HepG2 (cell line): ENCODE measurements around the gene HMGCS2. TPM values are rescaled to one million over a fixed set of nuclear protein-coding genes. Genes with fewer than 3 reads are reported as not detected.

Source experiments
- ATAC-seq: fragments of 200-7000 bp; cut with Tn5 transposase; 3 replicates; pipeline ENCODE4 v1.9.1; 2020; ENCODE audit warnings: mild to moderate bottlenecking, moderate library complexity
- BruUV-seq: library from RNA; stranded (reverse); fragments of 400-500 nt; replicated peaks from 2 replicates; lab custom pipeline; 2021; lab: Mats Ljungman, UMichigan
- CTCF ChIA-PET: fragments of 300-600 bp; formaldehyde crosslinking; extraction: SDS; loops from one replicate; lab custom pipeline; 2021; ENCODE audit warnings: low total read pairs, inconsistent platforms, low intra/inter-chr PET ratio; lab: Yijun Ruan, JAX
- POLR2A ChIA-PET: fragments of 350-600 bp; sonication (Branson Sonifier 250); formaldehyde crosslinking; loops from one replicate; lab custom pipeline; 2020; ENCODE audit warnings: antibody characterized with exemption, inconsistent platforms; lab: Yijun Ruan, JAX
- DNase-seq: peaks from one replicate; pipeline ENCODE4 v3.0.0-alpha.2; 2015; ENCODE audit warnings: low spot score
- FAIRE-seq: peaks from 3 replicates; lab custom pipeline; 2011; peaks lifted over from hg19 to GRCh38; lab: Jason Lieb, UNC
- H2AFZ ChIP-seq: one replicate; pipeline ENCODE4 v1.6.1; 2011; ENCODE audit warnings: low read length, inconsistent platforms
- H3K27ac ChIP-seq: fragments of 300-600 bp; 3 replicates; pipeline ENCODE4 v1.8.0; 2011; ENCODE audit warnings: mixed run types, mild to moderate bottlenecking, mixed read lengths, low read length, inconsistent platforms; ENCODE audit not compliant: insufficient read depth; ENCODE audit errors: extremely low read length
- H3K27me3 ChIP-seq, 2 experiments: fragments of 200-600 bp in 1 of 2; 2 replicates in 1 of 2; 3 replicates in 1 of 2; pipeline versions ENCODE4 v1.6.0 to v1.8.0; 2011; ENCODE audit warnings: low read length in 2 of 2, mild to moderate bottlenecking in 2 of 2, moderate library complexity in 2 of 2, inconsistent platforms in 1 of 2; ENCODE audit not compliant: insufficient read depth in 2 of 2, control insufficient read depth in 1 of 2
- H3K36me3 ChIP-seq, 2 experiments: fragments of 200-600 bp in 1 of 2; replicated peaks in 1 of 2; 2 replicates in 1 of 2; 3 replicates in 1 of 2; pipeline versions ENCODE4 v1.5.1 to v1.8.0; 2011; ENCODE audit warnings: low read length in 2 of 2, inconsistent platforms in 1 of 2; ENCODE audit not compliant: insufficient read depth in 2 of 2, control insufficient read depth in 1 of 2
- H3K4me1 ChIP-seq: 2 replicates; pipeline ENCODE4 v1.5.1; 2012; ENCODE audit warnings: low read length, inconsistent platforms; ENCODE audit not compliant: insufficient read depth
- H3K4me2 ChIP-seq: 2 replicates; pipeline ENCODE4 v1.6.0; 2011; ENCODE audit warnings: low read depth, low read length, inconsistent platforms
- H3K4me3 ChIP-seq, 3 experiments: fragments of 200-600 bp in 1 of 3; sonication (generic), shearing (Covaris generic) in 1 of 3; replicated peaks in 1 of 3; 2 replicates each; pipeline ENCODE4 v1.5.1; 2011 to 2016; ENCODE audit warnings: low read length in 3 of 3, inconsistent platforms in 2 of 3, low read depth in 2 of 3, mild to moderate bottlenecking in 2 of 3, control low read depth in 1 of 3, mixed read lengths in 1 of 3; ENCODE audit not compliant: insufficient read depth in 1 of 3
- H3K79me2 ChIP-seq: one replicate; pipeline ENCODE4 v1.6.1; 2011; ENCODE audit warnings: low read length, inconsistent platforms; ENCODE audit not compliant: insufficient read depth
- H3K9ac ChIP-seq: 2 replicates; pipeline ENCODE4 v1.6.0; 2011; ENCODE audit warnings: mild to moderate bottlenecking, low read depth, low read length, inconsistent platforms; ENCODE audit not compliant: insufficient read depth
- H3K9me3 ChIP-seq: 2 replicates; pipeline ENCODE4 v1.5.1; 2012; ENCODE audit warnings: mild to moderate bottlenecking, low read length
- H4K20me1 ChIP-seq: 2 replicates; pipeline ENCODE4 v1.6.0; 2011; ENCODE audit warnings: inconsistent platforms, mild to moderate bottlenecking, low read length, moderate library complexity; ENCODE audit not compliant: insufficient read depth
- ATF5 ChIP-seq: sonication (generic); formaldehyde crosslinking; IDR thresholded peaks from 2 replicates; pipeline ENCODE4 v1.4.0; 2020; ENCODE audit warnings: mild to moderate bottlenecking, low read depth, missing genetic modification reagents
- ELF3 ChIP-seq: IDR thresholded peaks from 2 replicates; pipeline ENCODE4 v1.6.1; 2016; ENCODE audit warnings: missing genetic modification reagents, missing compliant biosample characterization
- HHEX ChIP-seq: IDR thresholded peaks from 2 replicates; pipeline ENCODE4 v1.6.1; 2016; ENCODE audit warnings: control low read depth
- KLF13 ChIP-seq: sonication (generic); formaldehyde crosslinking; IDR thresholded peaks from 2 replicates; pipeline ENCODE4 v1.4.0; 2020; ENCODE audit warnings: mild to moderate bottlenecking, missing genetic modification reagents
- MTA1 ChIP-seq: sonication (generic); formaldehyde crosslinking; IDR thresholded peaks from 2 replicates; pipeline ENCODE4 v1.4.0; 2020; ENCODE audit warnings: missing genetic modification reagents, mild to moderate bottlenecking, borderline replicate concordance
- MXD4 ChIP-seq: IDR thresholded peaks from 2 replicates; pipeline ENCODE4 v1.6.1; 2016; ENCODE audit warnings: mild to moderate bottlenecking, missing biosample characterization, missing genetic modification reagents
- MXI1 ChIP-seq: IDR thresholded peaks from 3 replicates; pipeline ENCODE4 v1.6.1; 2012; ENCODE audit warnings: low read depth, low read length, inconsistent platforms, borderline replicate concordance
- NONO ChIP-seq, 2 experiments: fragments of 450-650 bp in 1 of 2; sonication (generic) in 1 of 2; formaldehyde crosslinking in 1 of 2; IDR thresholded peaks in 1 of 2; conservative IDR thresholded peaks in 1 of 2; 2 replicates each; pipeline versions ENCODE4 v1.6.1 to v1.8.0; 2017 to 2022; ENCODE audit warnings: mild to moderate bottlenecking in 1 of 2, missing genetic modification reagents in 1 of 2, moderate library complexity in 1 of 2
- NR2F6 ChIP-seq, 2 experiments: IDR thresholded peaks; 2 replicates each; pipeline ENCODE4 v1.6.1; 2016; ENCODE audit warnings: antibody characterized with exemption in 1 of 2, mild to moderate bottlenecking in 1 of 2
- SP4 ChIP-seq: sonication (generic); formaldehyde crosslinking; IDR thresholded peaks from 2 replicates; pipeline ENCODE4 v1.8.1; 2023; ENCODE audit warnings: mild to moderate bottlenecking, missing genetic modification reagents
- TBX2 ChIP-seq: sonication (generic); formaldehyde crosslinking; IDR thresholded peaks from 2 replicates; pipeline ENCODE4 v1.5.0; 2020; ENCODE audit warnings: missing genetic modification reagents, mild to moderate bottlenecking, borderline replicate concordance
- TBX3 ChIP-seq: fragments of 450-650 bp; IDR thresholded peaks from 2 replicates; pipeline ENCODE4 v1.6.1; 2017; ENCODE audit warnings: antibody characterized with exemption, mild to moderate bottlenecking, inconsistent platforms, borderline replicate concordance
- ZNF20 ChIP-seq: sonication (generic); formaldehyde crosslinking; IDR thresholded peaks from 2 replicates; pipeline ENCODE4 v1.4.0; 2020; ENCODE audit warnings: mild to moderate bottlenecking, moderate library complexity, missing genetic modification reagents
- ZNF3 ChIP-seq: IDR thresholded peaks from 2 replicates; pipeline ENCODE4 v1.7.0; 2017; ENCODE audit warnings: inconsistent platforms
- ZNF333 ChIP-seq: sonication (generic); formaldehyde crosslinking; IDR thresholded peaks from 2 replicates; pipeline ENCODE4 v1.4.0; 2020; ENCODE audit warnings: mild to moderate bottlenecking, missing genetic modification reagents, borderline replicate concordance
- ZNF350 ChIP-seq: sonication (generic); formaldehyde crosslinking; IDR thresholded peaks from 2 replicates; pipeline ENCODE4 v1.4.0; 2020; ENCODE audit warnings: mild to moderate bottlenecking, low read depth, missing genetic modification reagents, borderline replicate concordance
- ZNF710 ChIP-seq: sonication (generic); formaldehyde crosslinking; IDR thresholded peaks from 2 replicates; pipeline ENCODE4 v1.5.0; 2020; ENCODE audit warnings: mild to moderate bottlenecking, missing genetic modification reagents, borderline replicate concordance
- ZNF761 ChIP-seq: sonication (generic); formaldehyde crosslinking; conservative IDR thresholded peaks from 2 replicates; pipeline ENCODE4 v1.4.0; 2020; ENCODE audit warnings: mild to moderate bottlenecking, missing genetic modification reagents
- ZNF776 ChIP-seq: sonication (generic); formaldehyde crosslinking; IDR thresholded peaks from 2 replicates; pipeline ENCODE4 v1.4.0; 2020; ENCODE audit warnings: mild to moderate bottlenecking, missing genetic modification reagents
- ZNF839 ChIP-seq: sonication (generic); formaldehyde crosslinking; IDR thresholded peaks from 2 replicates; pipeline ENCODE4 v1.4.0; 2020; ENCODE audit warnings: missing genetic modification reagents, mild to moderate bottlenecking, borderline replicate concordance
- ZZZ3 ChIP-seq: sonication (generic); formaldehyde crosslinking; IDR thresholded peaks from 2 replicates; pipeline ENCODE4 v1.4.0; 2020; ENCODE audit warnings: missing genetic modification reagents, mild to moderate bottlenecking, borderline replicate concordance
- WGBS: methylation state at CpG from one replicate; pipeline ENCODE4 v1.1.6; 2017; ENCODE audit warnings: low lambda C conversion rate; 5-methylcytosine and 5-hydroxymethylcytosine counted together
- in situ Hi-C: cut with HindIII; loops from 2 replicates; pipeline ENCODE4 v1.10.0; 2017; ENCODE audit warnings: low pct_unique_long_range_greater_than_20kb; ENCODE audit not compliant: extremely low pct_ligation_motif_present
- intact Hi-C: fragments of 100-400 bp; cut with micrococcal nuclease; formaldehyde crosslinking; loops from one replicate; pipeline ENCODE4 v1.10.0; 2022; ENCODE audit not compliant: unreplicated experiment
- polyA plus RNA-seq, 8 experiments: library from polyadenylated mRNA; depleted of rRNA in 3 of 8; stranded (reverse) in 7 of 8; unstranded in 1 of 8; fragments of >200 nt; fragmentation: Illumina TruSeq in 4 of 8; extraction: Trizol in 4 of 8; gene quantifications; 2 replicates each; pipeline versions ENCODE4 v1.2.1 to v1.2.3, GENCODE V29; 2011 to 2016; ENCODE audit warnings: low read depth in 4 of 8, missing spikeins in 1 of 8, mixed read lengths in 1 of 8; ENCODE audit not compliant: insufficient read depth in 1 of 8
- total RNA-seq, 5 experiments: library from RNA; depleted of rRNA; stranded (reverse); fragments of >200 nt; fragmentation: Illumina TruSeq; extraction: Trizol; gene quantifications; 2 replicates each; pipeline ENCODE4 v1.2.3, GENCODE V29; 2016; ENCODE audit warnings: low read depth in 1 of 5

HMGCS2 gene
- total and polyA plus RNA-seq, 2 of the 13 experiments (the other 11 are each of a cell fraction or from before 2014, with no cell fraction given): 0.44 to 1.5 TPM

GRCh38 chr1:119805247-119805646 lies 36.5 kb upstream of the HMGCS2 start:
- intact Hi-C loops (loop anchor here (10.0 kb wide), 1 partner anchor 160 kb away; no protein-coding TSS in a partner anchor), in situ Hi-C loops (no loop called here)
- Histone ChIP-seq H3K9me3 (no peaks in the 10 kb centered on the region), H3K36me3 (no peaks in the 10 kb centered on the region), H3K27ac (no peak overlapping the region), H3K4me1 (peaks cover 26% of the 10 kb centered on the region), H3K27me3 (peaks cover 4 to 27% of the 10 kb centered on the region in 2 experiments; a peak in 4 of 5 replicates), H3K4me2 (peak overlapping the region; percentile 47), H4K20me1 (no peaks in the 10 kb centered on the region), H3K4me3 (no peak overlapping the region), H3K79me2 (no peaks in the 10 kb centered on the region), H3K9ac (no peak overlapping the region), H2AFZ (no peak overlapping the region)
- FAIRE-seq (no peak), ATAC-seq (no peak; the same call in 2 of the 3 replicates), DNase-seq (no peak)
- no TSS peak for BruUV-seq
- ChIA-PET CTCF (no interaction called here), POLR2A (no interaction called here)
- 19% methylated on average over 8 of the region's 8 CpGs for WGBS
- TF ChIP-seq KLF13 (CRISPR knock-in tag): no peak
- TF ChIP-seq ELF3 (CRISPR knock-in tag): no peak
- TF ChIP-seq ZNF710: no peak
- TF ChIP-seq ZNF350 (CRISPR knock-in tag): no peak
- no peak for TF ChIP-seq ZZZ3 (CRISPR knock-in tag)
- no peak for TF ChIP-seq ZNF776 (CRISPR knock-in tag)
- no peak for TF ChIP-seq MXD4 (CRISPR knock-in tag)
- no peak for TF ChIP-seq SP4
- no peak for TF ChIP-seq ZNF20 (CRISPR knock-in tag)
- TF ChIP-seq ATF5 (CRISPR knock-in tag): no peak
- no peak for TF ChIP-seq TBX3
- TF ChIP-seq ZNF3 (CRISPR knock-in tag): no peak
- no peak for TF ChIP-seq HHEX
- no peak for TF ChIP-seq ZNF839 (CRISPR knock-in tag)
- peak; percentile 60 for TF ChIP-seq NR2F6 (IDR thresholded peaks at IDR 0.05)
- TF ChIP-seq NR2F6 (CRISPR knock-in tag; IDR thresholded peaks at IDR 0.05): peak; percentile 28; the same call in 1 of the 2 replicates
- TF ChIP-seq MTA1 (CRISPR knock-in tag): 0 out of 2 replicates have a peak, but pooled peaks have one; percentile 35
- no peak for TF ChIP-seq ZNF333 (CRISPR knock-in tag)
- no peak for TF ChIP-seq MXI1
- TF ChIP-seq ZNF761 (CRISPR knock-in tag): no peak
- TF ChIP-seq NONO (IDR thresholded peaks at IDR 0.05): no peak
- no peak for TF ChIP-seq NONO (CRISPR knock-in tag; conservative IDR thresholded peaks at IDR 0.05)
- TF ChIP-seq TBX2 (CRISPR knock-in tag): no peak
